Activated CD8-positive, alpha-beta T cell treated with anti-CD3 and anti-CD28 coated beads for 36 hours (primary cell): ENCODE results near the gene POLR1C. TPM values are rescaled to one million over a fixed set of nuclear protein-coding genes. Genes with fewer than 3 reads are reported as not detected.

Experiments
- ATAC-seq: fragments of 200-7000 bp; cut with Tn5 transposase; one replicate; pipeline ENCODE4 v1.10.0; 2021; ENCODE audit warnings: mild to moderate bottlenecking, moderate library complexity
- CTCF ChIA-PET: fragments of 350-600 bp; sonication (Branson Sonifier 250); formaldehyde crosslinking; loops from one replicate; lab custom pipeline; 2021; ENCODE audit warnings: antibody characterized with exemption; lab: Charles Lee
- POLR2A ChIA-PET: fragments of 350-600 bp; sonication (Branson Sonifier 250); formaldehyde crosslinking; loops from one replicate; lab custom pipeline; 2021; ENCODE audit warnings: antibody characterized with exemption; lab: Charles Lee
- DNase-seq: peaks from one replicate; pipeline ENCODE4 v3.0.0-alpha.2; 2020
- H3K27ac Mint-ChIP-seq: one replicate; pipeline ENCODE4 v1.8.0; 2021; ENCODE audit warnings: mild to moderate bottlenecking, mixed read lengths
- H3K27me3 Mint-ChIP-seq: one replicate; pipeline ENCODE4 v1.8.0; 2021; ENCODE audit warnings: mixed read lengths
- H3K36me3 Mint-ChIP-seq: one replicate; pipeline ENCODE4 v1.8.0; 2021; ENCODE audit warnings: low read depth, mixed read lengths
- H3K4me1 Mint-ChIP-seq: one replicate; pipeline ENCODE4 v1.8.0; 2021; ENCODE audit warnings: low read depth, mixed read lengths
- H3K4me3 Mint-ChIP-seq: one replicate; pipeline ENCODE4 v1.8.0; 2021; ENCODE audit warnings: mild to moderate bottlenecking, moderate library complexity, mixed read lengths
- H3K9me3 Mint-ChIP-seq: one replicate; pipeline ENCODE4 v1.8.0; 2021; ENCODE audit warnings: mixed read lengths
- intact Hi-C: fragments of 100-400 bp; cut with micrococcal nuclease; formaldehyde crosslinking; loops from one replicate; pipeline ENCODE4 v1.10.0; 2022
- total RNA-seq, 2 experiments: library from RNA; stranded (reverse); gene quantifications; one replicate each; pipeline ENCODE4 v1.2.3, GENCODE V29; 2021
- TF ChIP-seq, protein P1 (sequence below): fragments of 200-600 bp; IDR thresholded peaks from one replicate; pipeline ENCODE4 v1.8.0; 2022; ENCODE audit warnings: antibody characterized with exemption, mild to moderate bottlenecking

The POLR1C gene
- total RNA-seq, 2 experiments from 2014 or later: 43.1 to 50.5 TPM

- intact Hi-C loops: no loop called here
- Mint-ChIP-seq H3K4me1 (peaks cover 22% of the 10 kb centered on the region), H3K27ac (peak overlapping the region; percentile 17), H3K4me3 (no peak overlapping the region), H3K9me3 (no peaks in the 10 kb centered on the region), H3K27me3 (no peaks in the 10 kb centered on the region), H3K36me3 (peaks cover 28% of the 10 kb centered on the region)
- ChIA-PET CTCF (interaction anchor here (0.7 to 6.5 kb wide), 3 partner anchors 10 to 35 kb away, joined by 3 to 59 read pairs (median 3); no protein-coding TSS in a partner anchor), POLR2A (interaction anchor here (1.1 to 8.0 kb wide), 11 partner anchors 11 to 251 kb away, joined by 3 to 91 read pairs (median 7); partner anchors contain the start of gene LRRC73)
- TF ChIP-seq, protein P1, sequence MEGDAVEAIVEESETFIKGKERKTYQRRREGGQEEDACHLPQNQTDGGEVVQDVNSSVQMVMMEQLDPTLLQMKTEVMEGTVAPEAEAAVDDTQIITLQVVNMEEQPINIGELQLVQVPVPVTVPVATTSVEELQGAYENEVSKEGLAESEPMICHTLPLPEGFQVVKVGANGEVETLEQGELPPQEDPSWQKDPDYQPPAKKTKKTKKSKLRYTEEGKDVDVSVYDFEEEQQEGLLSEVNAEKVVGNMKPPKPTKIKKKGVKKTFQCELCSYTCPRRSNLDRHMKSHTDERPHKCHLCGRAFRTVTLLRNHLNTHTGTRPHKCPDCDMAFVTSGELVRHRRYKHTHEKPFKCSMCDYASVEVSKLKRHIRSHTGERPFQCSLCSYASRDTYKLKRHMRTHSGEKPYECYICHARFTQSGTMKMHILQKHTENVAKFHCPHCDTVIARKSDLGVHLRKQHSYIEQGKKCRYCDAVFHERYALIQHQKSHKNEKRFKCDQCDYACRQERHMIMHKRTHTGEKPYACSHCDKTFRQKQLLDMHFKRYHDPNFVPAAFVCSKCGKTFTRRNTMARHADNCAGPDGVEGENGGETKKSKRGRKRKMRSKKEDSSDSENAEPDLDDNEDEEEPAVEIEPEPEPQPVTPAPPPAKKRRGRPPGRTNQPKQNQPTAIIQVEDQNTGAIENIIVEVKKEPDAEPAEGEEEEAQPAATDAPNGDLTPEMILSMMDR: no peak
- ATAC-seq: no peak
- no peak for DNase-seq
Observed at GRCh38 chr6:43520097-43520496, 3.2 kb downstream of the POLR1C start.

DNA sequence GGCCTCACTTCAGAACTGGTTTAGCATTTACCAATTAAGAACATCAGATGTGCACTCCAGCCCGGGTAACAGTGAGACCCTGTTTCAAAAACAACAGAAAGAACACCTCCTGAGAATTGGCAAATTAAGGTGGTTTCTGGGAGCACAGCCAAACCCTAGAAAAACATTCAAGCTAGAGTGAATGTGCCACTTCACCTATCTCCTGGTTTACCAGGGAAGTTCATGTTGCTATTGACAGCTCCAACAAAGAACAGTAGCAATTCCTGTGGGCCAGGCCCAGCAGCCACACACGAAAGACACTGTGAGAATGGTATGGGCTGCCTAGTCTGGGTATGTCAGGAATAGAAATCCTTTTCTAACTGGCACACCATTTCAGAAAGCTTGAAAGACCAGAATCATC, 4.9 kb downstream of the POLR1C start:
- ChIA-PET CTCF (interaction anchor here (1.1 to 1.7 kb wide), 3 partner anchors 15 to 87 kb away, joined by 3 to 9 read pairs (median 4); no protein-coding TSS in a partner anchor), POLR2A (interaction anchor here (0.7 to 8.0 kb wide), 11 partner anchors 9 to 62 kb away, joined by 3 to 91 read pairs (median 7); partner anchors contain the start of genes LRRC73, POLH and XPO5)
- H3K27ac Mint-ChIP-seq: no peak overlapping the region
- DNase-seq: no peak
- H3K9me3 Mint-ChIP-seq: no peaks in the 10 kb centered on the region
- no peaks in the 10 kb centered on the region for H3K27me3 Mint-ChIP-seq
- peaks cover 39% of the 10 kb centered on the region for H3K36me3 Mint-ChIP-seq
- peaks cover 11% of the 10 kb centered on the region for H3K4me1 Mint-ChIP-seq
- ATAC-seq: no peak
- TF ChIP-seq, protein P1: no peak
- no peak overlapping the region for H3K4me3 Mint-ChIP-seq
- intact Hi-C loops: no loop called here

DNA sequence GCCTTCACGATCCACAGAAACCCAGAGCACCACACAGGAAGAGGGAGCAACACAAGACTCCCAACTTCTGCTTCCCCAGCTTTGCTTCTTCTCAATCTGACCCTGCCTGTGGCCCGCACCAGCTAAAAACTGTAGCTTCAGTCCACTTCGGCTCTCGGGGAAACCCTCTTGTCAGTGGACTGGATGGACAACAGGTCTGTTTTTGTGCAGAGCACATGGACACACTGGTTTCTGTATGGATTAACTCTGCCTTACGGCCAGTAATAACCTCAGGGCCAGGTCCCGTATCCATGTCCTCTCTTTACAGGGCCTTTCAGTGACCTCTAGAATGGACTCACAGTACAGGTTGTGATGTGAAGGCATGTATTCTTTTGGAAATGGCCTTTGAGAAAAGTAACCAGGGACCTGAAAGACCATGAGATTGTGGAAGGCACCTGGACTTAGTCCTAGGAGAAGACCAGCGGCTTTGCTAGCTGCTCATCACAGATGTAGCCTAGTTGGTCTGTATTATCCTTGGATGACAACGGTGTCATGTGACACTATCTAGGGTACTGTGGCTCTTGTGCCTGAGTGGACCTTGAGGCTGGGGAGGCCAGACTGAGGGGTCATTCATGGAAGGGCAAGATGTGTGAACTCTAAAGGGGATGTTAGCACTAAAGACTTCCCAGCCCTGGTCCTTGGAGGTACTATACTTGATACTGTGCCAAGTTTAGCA, 5.8 kb downstream of the POLR1C start:
- ATAC-seq (no peak), DNase-seq (no peak)
- peak overlapping the region; percentile 44 for H3K27ac Mint-ChIP-seq
- H3K27me3 Mint-ChIP-seq: no peaks in the 10 kb centered on the region
- CTCF ChIA-PET: interaction anchor here (1.1 to 1.3 kb wide), 2 partner anchors 19 to 86 kb away, joined by 3 to 4 read pairs; no protein-coding TSS in a partner anchor
- peaks cover 11% of the 10 kb centered on the region for H3K4me1 Mint-ChIP-seq
- TF ChIP-seq, protein P1: no peak
- intact Hi-C loops: no loop called here
- no peaks in the 10 kb centered on the region for H3K9me3 Mint-ChIP-seq
- H3K36me3 Mint-ChIP-seq: peaks cover 46% of the 10 kb centered on the region
- H3K4me3 Mint-ChIP-seq: no peak overlapping the region
- POLR2A ChIA-PET: interaction anchor here (0.7 to 8.0 kb wide), 7 partner anchors 9 to 52 kb away, joined by 3 to 91 read pairs (median 19); partner anchors contain the start of genes LRRC73, POLH and XPO5

DNA sequence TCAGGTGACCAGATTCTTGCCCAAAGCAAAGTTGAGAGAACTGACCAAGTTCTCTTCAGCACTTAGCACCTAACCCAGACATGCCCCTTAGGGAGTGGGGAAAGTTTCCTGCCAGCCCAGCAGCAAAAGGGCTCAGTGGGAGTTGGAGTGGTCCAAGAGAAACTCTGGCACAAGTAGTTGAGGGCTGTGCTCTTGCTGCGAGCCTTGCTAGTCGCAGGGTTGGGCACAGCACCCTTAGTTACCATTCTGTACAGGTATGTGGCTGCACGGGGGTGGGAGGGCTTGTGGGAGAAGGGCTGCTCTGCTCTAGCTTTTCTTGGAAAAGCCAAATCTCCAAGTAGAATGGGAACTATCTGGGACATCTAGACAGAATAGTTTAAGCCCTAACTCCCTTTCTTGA, 6.4 kb downstream of the POLR1C start:
- ATAC-seq: no peak
- CTCF ChIA-PET: no interaction called here
- H3K27me3 Mint-ChIP-seq: no peaks in the 10 kb centered on the region
- POLR2A ChIA-PET: interaction anchor here (1.1 to 7.7 kb wide), 4 partner anchors 8 to 51 kb away, joined by 4 to 91 read pairs (median 12); partner anchors contain the start of genes POLH and XPO5
- TF ChIP-seq, protein P1: no peak
- peaks cover 11% of the 10 kb centered on the region for H3K4me1 Mint-ChIP-seq
- peaks cover 51% of the 10 kb centered on the region for H3K36me3 Mint-ChIP-seq
- intact Hi-C loops: no loop called here
- no peak for DNase-seq
- H3K9me3 Mint-ChIP-seq: no peaks in the 10 kb centered on the region
- H3K4me3 Mint-ChIP-seq: no peak overlapping the region
- no peak overlapping the region for H3K27ac Mint-ChIP-seq
